ENCODE measurements around the gene CSPG5. TPM values are rescaled to one million over a fixed set of nuclear protein-coding genes. Genes with fewer than 3 reads are reported as not detected.

The CSPG5 gene
- total RNA-seq, 1 donor from 2014 or later, result 2.0 TPM

DNA sequence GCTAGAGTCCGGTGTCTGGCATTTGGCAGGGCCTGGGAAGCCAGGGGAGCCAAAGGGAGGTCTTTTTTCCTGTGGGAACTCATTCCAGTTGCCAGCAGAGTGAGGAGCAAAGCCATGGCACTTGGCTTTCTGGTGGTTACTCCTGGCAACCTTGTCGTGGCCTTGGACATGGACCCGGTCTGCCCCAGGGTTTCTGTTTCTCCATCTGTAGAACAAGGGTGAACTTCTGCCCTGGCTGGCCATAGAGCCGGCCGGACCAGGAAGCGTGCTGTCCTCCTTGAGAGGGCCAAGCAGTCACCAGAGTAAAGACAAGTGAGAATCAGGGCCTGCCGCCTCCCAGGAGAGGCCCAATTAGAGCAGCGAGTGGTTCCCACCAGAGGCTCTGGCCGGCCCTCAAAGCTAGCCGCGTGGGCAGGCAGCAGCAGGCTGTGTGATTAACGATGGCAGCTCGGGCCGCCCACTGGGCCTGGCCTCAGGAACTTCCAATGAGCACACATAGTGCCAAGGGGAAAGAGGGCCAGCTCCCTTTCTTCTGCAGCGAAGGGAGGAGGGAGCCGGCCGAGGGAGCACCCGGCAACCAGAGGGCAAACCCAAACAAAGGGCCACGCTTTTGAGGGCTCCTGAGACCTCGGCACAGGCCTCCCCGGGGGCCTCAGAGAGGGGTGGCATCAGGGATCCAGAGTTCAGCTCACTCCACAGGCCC is 36.0 kb downstream of the CSPG5 start:
- DNase-seq (ENCODE audit: low spot score), result no peak

DNA sequence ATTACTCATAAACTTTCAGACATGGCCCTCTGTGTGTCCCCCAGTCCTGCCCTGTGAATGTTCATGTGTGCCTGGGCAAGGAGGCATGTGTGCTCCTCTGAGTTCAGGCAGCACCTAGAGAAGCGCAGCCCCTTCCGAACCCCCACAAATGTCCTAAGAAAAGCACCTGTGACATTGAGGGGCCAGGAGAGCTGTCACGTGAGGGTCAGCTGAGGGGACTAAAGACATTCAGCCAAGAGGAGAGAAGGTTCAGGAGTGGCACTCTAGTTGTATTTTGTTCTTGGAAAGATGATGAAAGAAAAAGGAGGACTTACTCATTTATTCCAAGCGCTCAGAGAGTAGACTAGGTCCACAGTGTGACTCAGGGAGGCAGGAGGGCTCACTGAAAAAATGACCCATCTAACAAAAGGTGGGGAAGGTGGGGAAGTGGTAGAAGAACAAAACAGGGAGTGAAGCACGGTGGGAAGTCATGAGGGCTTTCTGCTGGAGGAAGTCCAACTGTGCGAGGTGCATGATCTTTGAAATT is 37.0 kb downstream of the CSPG5 start:
- no peak for DNase-seq (ENCODE audit: low spot score)

DNA sequence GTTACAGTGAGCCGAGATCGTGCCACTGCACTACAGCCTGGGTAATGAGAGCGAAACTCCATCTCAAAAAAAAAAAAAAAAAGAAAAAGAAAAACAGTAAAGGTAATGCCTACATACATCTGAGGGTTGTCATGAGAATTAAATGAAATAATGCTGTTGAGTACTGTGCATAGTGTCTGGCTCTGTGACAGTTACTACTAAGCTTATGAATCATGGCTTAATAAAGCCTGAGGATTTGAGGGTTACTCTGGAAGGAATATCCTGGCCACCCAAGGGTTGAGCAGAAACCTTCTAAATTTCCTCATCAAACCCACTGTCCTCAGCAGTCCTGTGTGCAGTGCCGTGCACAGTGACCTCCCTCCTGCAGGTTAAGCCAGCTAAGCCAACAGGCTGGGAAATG is 38.4 kb downstream of the CSPG5 start:
- DNase-seq (ENCODE audit: low spot score), result no peak

DNA sequence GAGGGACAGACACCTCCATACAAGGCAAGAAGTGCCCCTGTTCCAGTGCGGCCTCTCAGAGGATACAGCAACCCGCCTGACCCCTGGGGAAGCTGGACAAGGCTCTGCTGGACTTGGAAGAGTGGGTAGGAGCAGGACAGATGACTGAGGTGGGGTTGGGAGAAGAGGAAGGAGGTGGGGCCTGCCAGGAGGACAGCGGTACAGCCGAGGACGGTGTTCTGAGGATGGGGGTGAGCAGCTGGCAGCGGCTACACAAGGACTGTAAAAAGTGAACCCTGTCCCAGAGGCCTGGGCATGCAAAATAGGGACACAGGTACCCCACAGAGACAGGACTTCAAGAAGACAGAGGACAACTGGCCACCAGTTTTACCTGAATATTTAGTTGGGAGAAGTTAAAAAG is 41.7 kb downstream of the CSPG5 start:
- no peak for DNase-seq (ENCODE audit: low spot score)

DNA sequence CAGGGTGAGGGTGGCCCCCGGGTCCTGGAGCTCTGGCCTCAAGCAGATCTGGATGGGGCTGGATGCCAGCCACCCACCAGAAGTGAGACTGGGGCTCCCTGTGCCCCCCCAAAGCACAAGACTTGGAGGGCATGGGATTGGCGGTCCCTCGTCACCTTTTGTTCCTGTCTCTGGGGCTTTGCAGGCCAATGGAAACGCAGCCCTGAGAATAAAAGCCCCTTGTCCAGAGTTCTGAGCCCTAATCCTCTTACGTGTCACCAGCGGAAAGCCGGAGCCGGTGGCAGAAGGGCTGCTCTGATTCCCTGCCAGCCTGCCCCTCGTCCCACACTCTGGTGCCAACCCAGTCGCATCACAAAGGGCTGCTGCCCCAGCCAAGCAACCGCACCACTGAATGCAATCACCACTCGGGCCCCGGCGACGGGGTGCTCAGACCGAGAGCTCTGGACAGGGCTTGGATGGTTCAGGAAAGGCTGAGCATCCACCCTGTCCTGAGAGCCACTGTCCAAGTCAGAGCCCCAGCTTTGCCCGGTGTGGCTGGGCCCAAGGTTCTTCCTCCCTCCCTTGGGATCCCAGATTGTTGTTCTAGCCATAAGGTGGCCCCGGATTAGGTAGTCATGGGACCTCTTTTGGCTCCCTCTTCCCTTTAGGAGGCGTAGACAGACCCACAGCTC is 42.3 kb downstream of the CSPG5 start:
- DNase-seq (ENCODE audit: low spot score), result no peak

DNA sequence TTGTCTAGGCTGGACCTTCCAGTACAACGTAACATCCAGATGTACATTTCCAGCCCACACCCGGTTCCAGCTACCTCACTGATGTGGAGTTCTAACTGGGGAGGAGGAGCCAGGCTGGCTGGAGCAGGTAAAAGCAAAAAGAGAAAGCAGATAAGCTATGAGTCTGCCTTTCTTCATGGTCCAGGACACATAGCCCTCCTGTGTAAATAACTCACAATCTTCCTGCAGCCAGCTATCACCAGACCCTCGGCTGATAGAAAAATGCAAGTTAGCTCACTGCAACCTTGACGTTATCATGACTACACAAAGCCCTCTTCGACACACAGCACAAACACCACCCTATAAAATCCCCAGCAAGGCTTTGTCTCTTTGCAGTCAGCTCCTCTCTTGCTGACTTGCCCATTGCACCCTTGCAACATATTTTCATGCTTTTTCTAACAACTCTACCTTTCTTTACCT is 44.6 kb downstream of the CSPG5 start:
- no peak for DNase-seq (ENCODE audit: low spot score)

DNA sequence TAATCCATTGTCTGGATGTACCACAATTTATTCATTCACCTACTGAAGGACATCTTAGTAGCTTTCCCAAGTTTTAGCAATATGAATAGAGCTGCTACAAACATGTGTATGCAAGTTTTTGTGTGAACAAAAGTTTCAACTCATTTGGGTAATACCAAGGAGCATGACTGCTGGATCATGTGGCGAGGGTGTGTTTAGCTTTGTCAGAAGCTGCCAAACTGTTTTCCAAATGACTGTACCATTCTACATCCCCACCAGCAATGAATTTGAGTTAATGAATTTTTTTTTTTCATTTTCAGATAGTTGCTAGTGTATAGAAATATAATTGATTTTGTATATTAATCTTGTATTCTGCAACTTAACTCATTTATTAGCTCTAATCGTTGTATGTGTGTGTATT is 45.2 kb downstream of the CSPG5 start:
- no peak for DNase-seq (ENCODE audit: low spot score)

DNA sequence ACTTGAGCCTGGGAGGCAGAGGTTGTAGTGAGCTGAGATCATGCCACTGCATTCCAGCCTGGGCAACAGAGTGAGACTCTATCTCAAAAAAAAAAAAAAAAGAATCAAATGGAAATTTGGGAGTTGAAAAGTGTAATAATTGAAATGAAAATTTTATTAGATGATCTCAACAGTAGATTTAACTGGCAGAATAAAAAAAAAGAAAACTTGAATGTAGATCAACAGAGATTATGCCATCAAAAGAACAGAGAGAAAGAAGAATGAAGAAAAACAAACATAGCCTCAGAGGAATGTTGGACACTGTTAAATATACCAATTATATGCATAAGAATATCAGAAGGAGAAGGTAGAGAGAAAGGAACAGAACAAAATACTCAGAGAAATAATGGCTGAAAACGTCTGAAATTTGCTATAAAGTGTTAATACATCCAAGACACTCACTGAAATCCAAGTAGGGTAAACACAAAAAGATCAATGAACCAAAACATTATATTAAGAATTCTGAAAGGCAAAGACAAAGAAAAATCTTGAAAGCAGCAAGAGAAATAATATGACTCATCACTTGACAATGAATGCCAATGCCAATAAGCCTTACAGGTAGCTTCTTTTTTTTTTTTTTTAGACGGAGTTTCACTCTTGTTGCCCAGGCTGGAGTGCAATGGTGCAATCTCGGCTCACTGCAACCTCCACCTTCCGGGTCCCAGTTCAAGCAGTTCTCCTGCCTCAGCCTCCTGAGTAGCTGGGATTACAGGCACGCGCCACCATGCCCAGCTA is 50.5 kb downstream of the CSPG5 start:
- DNase-seq (ENCODE audit: low spot score), result no peak

DNA sequence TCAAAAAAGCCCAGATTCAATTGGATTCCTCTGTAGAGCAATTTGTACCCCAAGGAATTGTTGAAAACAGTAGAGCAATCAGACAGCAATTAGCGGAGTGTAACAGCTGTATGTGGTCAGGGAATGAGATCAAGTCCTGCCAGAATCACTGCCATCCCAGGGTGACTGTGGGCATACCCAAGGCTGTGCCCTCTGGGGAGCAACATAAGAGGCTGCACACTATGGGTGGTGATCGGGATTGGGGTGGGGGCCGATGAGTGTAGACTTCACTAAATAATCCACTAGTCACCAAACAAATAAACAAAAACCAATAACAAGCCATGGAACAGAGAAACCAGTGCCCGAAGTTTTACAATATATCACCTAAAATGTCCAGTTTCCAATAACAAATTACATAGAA is 53.0 kb downstream of the CSPG5 start:
- no peak for DNase-seq (ENCODE audit: low spot score)

DNA sequence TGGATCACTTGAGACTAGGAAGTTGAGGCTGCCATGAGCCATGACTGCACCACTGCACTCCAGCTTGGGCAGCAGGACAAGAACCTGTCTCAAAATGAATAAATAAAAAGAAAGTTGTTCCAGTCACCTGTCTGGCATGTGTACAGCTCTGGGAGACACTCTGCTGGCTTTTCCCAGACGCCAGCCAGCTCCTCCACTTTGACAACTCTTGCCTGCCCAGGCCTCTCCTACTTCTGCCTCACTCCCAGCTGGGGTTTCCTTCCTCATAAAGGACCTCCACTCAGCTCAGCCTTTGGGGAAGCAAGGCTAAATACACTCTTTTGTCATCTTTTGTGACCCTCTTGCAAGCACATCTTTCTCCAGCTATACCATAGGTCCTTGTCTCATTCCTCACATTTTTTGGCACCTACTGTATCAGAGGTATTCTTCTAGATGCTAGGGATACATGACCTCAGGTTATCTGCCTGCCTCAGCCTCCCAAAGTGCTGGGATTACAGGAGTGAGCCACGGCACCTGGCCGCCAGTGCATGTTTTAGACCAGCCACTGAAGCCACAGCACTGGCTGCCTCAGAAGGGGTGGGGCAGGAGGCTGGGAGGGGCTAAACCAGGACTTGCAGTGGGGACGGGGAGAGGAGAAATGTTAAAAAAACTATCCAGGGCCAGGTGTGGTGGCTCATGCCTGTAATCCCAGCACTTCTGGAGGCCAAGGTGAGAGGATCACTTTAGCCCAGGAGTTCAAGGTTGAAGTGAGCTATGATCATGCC is 55.2 kb downstream of the CSPG5 start:
- DNase-seq (ENCODE audit: low spot score), result no peak

DNA sequence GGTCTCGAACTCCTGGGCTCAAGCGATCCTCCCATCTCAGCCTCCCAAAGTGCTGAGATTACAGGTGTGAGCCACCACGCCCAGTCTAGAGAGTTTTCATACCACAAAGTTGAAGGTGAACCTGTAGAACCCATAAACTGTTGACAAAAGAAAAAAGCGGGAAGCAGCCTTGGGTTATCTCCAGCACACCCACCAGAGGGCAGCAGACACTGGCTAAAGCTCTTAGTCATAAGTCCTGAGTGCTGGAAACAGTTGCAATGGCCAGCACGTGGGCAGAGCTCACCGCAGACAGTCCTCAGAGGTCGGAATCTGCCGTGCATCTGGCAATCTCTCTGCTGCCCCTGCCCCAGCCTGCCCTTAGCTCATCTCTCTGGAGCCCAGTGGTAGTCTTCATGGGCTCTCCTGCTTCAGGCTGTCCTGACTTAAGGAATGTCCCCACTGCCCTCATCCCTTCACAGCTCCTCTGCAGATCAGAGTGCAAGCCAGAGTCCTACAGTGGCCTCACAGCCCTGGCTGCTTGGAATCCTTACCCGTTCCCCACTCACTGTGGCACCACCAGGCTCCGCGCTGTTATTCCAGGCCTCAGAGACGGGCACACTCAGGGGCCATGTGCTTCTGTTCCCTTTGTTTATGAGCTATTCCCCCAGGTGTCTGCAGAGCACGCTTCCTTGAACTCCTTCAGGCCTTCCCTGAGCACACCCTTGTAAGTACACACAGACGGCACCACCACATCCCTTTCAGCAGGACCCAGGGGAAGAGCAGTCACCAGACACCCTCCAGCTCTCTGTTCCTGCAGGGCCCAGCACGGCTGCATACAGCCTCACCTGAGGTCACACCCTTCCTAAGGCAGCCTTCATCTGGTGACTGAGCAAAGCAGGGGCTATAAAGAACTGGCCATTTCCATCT is 56.3 kb downstream of the CSPG5 start:
- DNase-seq (ENCODE audit: low spot score), result no peak

DNA sequence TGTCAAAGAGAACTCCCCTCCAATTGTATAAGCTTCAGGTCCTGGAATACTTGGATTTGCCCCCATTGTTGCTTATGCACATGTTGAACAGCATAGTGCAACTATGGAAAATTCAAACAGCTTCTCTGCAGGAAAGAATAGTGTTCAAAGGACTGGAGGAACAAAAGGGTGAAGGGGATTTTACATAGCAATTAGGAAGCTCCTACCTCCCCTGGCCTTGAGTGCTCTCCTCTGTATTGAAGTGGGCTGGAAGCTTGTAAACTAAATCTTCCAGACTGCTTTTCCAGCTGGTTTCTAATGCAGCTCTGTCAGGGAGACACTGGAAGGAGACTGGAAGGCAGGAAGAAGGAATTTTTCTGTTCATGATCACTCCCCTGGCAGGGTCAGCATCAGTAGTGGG is 57.9 kb downstream of the CSPG5 start:
- DNase-seq (ENCODE audit: low spot score), result no peak

DNA sequence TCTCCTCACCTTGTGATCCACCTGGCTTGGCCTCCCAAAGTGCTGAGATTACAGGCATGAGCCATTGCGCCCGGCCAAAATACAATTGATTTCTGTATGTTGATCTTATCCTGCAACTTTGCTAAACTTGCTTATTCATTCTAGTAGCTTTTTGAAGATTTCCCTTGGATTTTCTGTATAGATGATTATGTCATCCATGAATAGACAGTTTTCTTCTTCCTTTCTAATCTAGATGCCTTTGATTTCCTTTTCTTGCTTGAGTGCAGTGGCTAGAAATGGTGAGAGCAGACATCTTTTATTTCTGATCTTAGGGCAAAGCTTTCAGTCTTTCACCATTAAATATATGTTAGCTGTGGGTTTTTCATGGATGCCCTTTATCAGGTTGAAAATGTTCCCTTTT is 60.7 kb downstream of the CSPG5 start:
- DNase-seq (ENCODE audit: low spot score), result no peak

DNA sequence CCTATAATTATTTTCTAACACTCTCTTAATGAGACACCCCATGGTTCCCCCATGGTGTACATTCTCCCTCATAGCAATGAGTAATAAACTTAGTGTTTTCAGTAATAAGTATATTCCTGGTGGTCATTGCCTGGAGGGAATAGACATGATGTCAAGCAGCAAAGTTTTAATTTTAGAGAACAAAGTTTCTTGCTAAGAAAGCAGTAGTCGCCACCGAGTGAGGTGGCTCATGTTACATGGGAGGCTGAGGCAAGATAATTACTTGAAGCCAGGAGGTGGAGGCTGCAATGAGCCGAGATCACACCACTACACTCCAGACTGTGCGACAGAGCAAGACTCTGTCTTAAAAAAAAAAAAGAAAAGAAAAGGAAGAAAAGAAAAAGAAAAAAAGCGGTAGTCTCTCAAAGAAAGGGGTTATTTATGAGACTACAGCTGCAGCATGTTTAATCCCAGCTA is 62.8 kb downstream of the CSPG5 start:
- DNase-seq (ENCODE audit: low spot score), result no peak

DNA sequence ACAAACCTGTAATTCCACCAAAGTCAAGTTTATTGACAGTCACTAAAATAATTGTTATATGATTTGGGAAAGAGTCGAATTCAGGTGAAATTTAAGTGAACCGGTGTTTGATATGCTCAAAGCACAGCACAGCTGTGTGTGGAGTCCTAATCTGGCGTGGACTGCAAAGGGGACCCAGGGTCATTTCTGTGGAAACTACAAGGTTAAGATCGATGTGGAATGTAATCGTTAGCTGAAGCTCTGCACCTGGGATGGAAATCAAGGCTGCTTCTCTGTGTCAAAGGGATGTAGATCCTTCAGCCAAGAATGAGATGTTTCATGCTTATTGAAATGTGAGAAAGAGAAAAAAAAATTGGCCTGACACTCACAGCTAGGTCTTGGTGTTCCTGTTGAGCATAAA is 63.6 kb downstream of the CSPG5 start:
- DNase-seq (ENCODE audit: low spot score), result no peak

DNA sequence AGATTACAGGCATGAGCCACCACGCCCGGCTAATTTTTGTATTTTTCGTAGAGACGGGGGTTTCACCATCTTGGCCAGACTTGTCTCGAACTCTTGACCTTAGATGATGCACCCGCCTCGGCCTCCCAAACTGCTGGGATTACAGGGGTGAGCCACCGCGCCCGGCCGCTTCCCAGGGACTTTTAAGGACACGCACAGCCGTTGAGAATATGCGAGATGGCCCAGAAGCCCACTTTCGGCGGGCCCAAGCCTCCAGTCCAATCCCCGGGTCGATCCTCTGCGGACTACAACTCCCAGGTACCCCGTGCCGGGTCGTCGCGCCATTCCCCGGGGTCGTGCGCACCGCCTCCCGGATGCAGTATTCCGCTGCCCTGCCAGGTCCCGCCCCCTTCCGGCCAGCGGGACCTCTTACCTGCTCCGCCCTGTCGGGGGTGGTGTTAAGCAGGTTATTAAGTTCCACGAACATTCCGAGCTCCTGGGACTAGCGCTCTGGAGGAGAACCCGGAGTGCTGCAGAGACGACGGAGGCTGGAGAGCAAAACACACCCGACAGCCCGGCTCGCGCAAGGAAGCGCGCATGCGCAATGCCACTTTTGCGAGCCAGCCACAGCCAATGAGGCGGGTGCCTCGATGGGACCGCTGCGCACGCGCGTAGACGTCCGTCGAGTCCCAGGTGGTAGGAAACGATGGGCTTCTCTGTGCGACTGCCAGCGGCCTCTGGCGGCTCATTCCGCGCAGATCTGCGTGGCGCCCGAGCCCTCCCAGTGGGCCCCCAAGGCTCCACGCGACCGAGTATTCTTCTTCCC is 65.3 kb downstream of the CSPG5 start, which contains the start of gene ELP6:
Gene ELP6, minus strand, starts transcription at position 588 of the 805 bp plus-strand sequence. Its CDS starts 122 bp downstream, at position 466.
- DNase-seq (ENCODE audit: low spot score), result peak; percentile 99

DNA sequence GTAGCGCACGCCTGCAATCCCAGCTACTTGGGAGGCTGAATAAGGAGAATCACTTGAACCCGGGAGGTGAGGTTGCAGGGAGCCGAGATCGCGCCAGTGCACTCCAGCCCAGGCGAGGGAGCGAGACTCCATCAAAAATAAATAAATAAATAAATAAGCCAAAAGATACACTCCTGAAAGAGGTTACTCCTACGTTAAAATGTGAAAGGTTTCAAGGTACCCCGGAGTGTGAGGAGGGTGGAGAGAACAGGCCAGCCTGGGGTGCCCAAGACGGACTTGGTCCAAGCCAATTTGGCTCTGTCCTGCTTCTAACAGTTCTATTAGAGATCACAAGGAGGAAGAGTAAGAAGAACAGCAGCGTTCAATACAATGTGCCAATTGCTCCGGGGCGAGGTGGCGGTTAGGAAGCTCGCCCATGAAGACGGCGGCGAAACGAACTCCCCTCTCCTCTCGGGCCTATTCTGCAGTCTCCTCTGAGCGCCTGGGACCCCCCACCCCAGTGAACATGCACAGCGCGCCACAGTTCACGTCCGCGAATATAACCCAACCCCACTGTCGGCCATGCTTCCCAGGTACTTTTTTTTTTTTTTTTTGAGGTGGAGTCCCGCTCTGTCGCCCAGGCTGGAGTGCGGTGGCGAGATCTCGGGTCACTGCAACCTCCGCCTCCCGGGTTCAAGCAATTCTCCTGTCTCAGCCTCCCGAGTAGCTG is 66.1 kb downstream of the CSPG5 start:
- no peak for DNase-seq (ENCODE audit: low spot score)
